GM19372 (cell line): Measurements from ENCODE around the gene FNDC3B.

Experiments
- ATAC-seq: cut with Tn5 transposase; IDR thresholded peaks from one replicate; pipeline ENCODE4 v1.9.1; 2021; ENCODE audit warnings: mild to moderate bottlenecking, low read depth, moderate library complexity; ENCODE audit not compliant: unreplicated experiment

Gene FNDC3B

DNA sequence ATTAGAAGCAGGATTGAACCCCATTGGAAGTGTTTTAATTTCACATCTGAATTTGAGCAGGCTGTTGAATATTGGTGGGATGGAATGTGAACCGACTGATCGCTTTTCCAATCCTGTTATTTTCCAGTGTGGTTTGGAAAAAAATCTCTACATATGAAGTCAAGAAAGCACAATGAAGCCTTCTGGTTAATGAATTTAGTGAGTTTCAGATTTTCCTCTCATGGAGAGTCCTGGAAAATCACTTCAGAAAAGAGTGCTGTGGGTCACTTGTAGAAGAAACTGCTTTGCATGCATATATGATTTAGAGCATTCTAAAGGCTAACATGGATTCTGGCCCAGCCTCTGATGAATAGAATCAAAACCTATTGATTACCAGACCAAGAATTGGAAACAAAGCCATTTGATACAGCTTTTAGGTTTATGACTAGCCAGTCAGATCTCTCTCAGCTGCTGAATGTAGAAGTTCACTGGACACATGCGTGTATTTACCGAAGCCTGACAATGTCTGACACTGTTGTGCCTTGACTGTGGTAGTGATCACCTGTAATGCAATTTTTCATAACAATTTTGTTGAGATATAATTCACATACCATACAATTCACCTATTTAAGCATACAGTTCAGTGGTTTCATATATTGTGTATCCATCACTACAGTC, 121.9 kb downstream of the FNDC3B start:
- no peak for ATAC-seq

- ATAC-seq = no peak
Measured at GRCh38 chr3:172161959-172162358, 122.6 kb downstream of the FNDC3B start.

- ATAC-seq = no peak
Measured at GRCh38 chr3:172163320-172163719, 123.9 kb downstream of the FNDC3B start.

DNA sequence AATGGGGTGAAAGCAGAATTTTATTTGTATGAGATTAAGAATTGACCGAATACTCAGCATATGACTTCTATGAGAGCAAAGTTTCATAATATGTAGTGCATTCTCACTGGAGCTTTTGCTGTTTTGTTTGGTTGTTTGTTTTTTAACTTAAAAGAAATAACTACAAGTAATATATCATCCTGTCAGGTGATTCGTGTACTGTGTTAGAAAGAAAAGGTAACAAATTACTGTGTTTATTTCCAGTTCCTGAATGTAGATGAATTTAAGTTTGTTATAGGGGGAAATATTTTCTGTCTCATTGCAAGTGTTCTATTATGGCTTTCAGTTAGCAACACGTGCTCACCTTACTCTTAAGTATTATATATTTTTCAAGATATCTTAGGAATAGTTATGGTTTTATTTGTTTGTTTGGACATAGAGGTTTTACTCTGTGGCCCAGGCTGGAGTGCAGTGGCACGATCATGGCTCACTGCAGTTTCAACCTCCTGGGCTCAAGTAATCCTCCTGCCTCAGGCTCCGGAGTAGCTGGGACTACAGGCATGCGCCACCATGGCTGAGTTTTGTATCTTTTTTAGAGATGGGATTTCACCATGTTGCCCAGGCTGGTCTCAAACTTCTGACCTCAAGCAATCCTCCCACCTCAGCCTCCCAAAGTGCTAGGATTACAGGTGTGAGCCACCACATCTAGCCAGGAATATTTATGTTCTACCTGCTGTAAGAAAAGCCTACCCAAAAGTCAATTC, 125.4 kb downstream of the FNDC3B start:
- ATAC-seq = no peak

- no peak for ATAC-seq
Measured at GRCh38 chr3:172166261-172166660, 126.9 kb downstream of the FNDC3B start.

DNA sequence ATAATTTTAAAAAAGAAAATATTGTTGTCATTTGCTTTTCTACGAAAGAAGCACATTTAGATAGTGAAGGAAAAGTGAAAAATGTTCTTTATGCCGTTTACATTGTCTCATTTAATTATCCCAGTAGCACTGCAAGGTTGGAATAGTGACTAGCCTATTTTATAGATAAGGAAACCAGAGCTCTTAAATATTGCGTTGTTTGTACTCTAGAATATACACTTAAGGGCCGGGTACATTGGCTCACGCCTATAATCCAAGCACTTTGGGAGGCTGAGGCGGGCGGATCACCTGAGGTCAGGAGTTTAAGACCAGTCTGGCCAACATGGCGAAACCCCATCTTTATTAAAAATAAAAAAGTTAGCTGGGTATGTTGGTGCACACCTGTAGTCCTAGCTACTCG, 127.5 kb downstream of the FNDC3B start:
- no peak for ATAC-seq

DNA sequence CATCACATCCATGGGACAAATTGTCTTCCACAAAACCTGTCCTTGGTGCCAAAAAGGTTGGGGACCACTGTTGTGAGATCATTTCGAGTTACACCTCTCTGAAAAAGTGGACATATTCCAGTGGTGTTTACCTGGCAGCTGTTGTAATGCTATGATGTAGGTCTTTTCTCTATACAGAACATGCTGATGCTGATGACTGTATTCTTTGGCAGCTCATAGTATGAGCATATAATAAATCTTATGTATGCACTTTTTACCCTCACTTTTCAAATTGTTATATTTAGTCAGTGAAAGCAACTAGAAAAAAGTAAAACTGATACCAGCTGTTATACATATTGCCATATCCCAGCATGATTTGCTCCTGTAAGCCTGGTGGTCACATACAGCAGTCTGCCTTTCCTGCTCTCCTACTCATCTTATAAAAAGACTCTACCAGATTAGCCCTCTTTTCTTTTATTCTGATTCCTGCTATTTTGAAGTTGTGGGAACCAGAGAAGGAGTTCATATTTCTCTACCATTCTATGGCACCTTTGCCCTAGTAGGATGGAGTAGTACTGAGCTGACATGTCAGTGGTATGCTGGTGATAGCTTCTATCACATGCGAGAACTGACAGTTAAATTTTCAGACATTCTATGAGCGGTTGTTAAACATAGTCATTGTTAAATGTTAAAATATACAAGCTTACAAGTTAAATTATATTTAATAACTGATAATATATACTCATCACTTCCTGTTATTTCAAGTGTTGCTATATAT, 128.7 kb downstream of the FNDC3B start:
- ATAC-seq = no peak

GRCh38 chr3:172170073-172170709, 130.8 kb downstream of the FNDC3B start:
- no peak for ATAC-seq

GRCh38 chr3:172170841-172171240, 131.5 kb downstream of the FNDC3B start:
- ATAC-seq = no peak

GRCh38 chr3:172171396-172172075, 132.2 kb downstream of the FNDC3B start:
- ATAC-seq = no peak

GRCh38 chr3:172173316-172174254, 134.2 kb downstream of the FNDC3B start:
- ATAC-seq = no peak

- no peak for ATAC-seq
Measured at GRCh38 chr3:172174513-172175253, 135.3 kb downstream of the FNDC3B start.

DNA sequence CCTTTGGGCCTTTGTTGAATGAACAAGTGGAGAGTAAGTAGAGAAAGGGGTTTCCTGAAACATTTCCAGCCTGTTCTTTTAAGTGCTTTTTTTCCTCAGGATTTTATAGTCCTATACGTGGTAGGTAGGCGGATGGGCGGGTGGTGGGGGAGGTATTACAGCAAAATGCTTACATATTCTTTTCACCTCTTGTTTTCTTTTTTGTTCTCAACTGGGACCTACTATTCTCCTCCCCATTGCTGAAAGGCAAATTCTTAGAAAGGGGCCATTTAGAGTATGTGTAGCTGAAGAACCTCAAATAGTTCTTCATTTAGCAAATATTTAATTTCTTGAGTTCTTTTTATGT, 135.8 kb downstream of the FNDC3B start:
- no peak for ATAC-seq

DNA sequence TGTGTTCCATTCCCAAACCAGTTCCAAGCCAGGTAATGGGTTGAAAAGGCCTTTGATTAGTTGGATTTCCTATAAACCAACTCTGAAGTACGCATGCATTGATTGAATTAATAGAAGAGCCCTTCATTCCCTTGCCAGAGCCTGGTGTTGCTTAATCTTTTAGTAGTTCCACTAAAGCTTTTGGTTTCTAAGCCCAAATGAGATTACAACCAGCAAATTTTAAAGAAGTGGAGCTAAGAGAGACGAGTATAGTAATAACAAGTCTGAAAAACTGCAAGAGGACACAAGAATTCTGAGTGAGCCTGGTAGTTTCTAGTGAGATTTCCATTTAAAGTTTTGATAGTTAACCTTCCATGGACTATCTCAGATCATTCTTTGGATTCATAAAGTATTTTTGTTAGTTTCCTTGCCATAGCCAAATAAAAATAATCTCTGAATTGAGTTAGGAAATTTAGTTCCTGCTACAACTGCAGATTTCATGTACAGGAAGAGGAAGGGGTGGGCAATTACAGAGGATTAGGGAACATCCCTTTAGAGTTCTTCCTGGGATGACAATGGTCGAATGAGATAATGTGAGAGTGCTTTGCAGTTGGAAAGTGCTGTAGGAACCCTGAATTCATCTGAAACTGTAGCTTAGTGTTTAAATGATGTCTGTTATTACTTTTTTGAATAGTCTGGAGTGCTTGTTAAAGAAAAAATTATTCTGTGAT, 136.8 kb downstream of the FNDC3B start:
- ATAC-seq = no peak

DNA sequence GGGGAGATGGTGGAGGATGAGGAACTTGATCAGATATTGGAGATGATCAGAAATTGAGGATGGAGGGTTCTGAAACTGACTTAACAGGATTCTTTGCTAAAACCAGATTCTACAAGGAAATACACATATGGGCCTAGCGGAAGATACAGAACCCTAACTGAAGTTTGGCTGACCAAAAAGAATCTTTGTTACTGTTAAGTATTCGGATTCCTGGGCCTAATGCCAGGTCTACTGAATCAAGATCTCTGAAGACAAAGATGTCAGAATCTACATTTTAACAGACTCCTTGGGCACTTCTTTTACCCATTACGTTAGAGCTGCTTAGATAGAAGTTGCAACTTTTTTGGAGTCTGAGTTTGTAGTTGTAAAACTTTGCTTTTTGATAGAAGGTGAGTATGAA, 137.7 kb downstream of the FNDC3B start:
- ATAC-seq = no peak

DNA sequence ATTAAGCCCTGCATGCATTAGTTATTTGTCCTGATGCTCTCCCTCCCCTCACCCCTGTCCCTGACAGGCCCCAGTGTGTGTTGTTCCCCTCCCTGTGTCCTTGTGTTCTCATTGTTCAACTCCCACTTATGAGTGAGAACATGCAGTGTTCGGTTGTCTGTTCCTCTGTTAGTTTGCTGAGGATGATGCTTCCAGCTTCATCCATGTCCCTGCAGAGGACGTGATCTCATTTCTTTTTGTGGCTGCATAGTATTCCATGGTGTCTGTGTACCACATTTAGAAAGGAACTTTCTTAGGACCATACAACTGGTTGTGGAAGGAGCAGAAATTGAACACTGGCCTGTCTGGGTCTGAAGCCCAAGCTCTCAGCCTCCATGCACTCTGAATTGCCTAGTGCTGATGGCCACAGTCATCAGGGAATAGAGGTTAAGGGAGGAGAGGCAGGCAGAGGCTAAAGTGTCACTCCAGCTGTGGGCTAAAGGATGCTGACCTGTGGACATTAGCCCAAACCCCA, 138.5 kb downstream of the FNDC3B start:
- ATAC-seq = no peak

GRCh38 chr3:172179680-172180399, 140.5 kb downstream of the FNDC3B start:
- no peak for ATAC-seq
